ENCODE data around the gene ARHGAP42. TPM values are rescaled to one million over a fixed set of nuclear protein-coding genes. Genes with fewer than 3 reads are reported as not detected.

The ARHGAP42 gene
- total RNA-seq, 1 experiment from 2014 or later, result 6.4 TPM

GRCh38 chr11:100680070-100680469, 7.0 kb upstream of the ARHGAP42 start:
- no peak for DNase-seq (ENCODE audit: extremely low read depth, low read depth)

GRCh38 chr11:100681064-100681502, 6.0 kb upstream of the ARHGAP42 start:
- DNase-seq (ENCODE audit: extremely low read depth, low read depth), result no peak

GRCh38 chr11:100682247-100682969, 4.7 kb upstream of the ARHGAP42 start:
- DNase-seq (ENCODE audit: extremely low read depth, low read depth), result no peak

GRCh38 chr11:100683126-100683525, 4.0 kb upstream of the ARHGAP42 start:
- DNase-seq (ENCODE audit: extremely low read depth, low read depth), result no peak

GRCh38 chr11:100684101-100685065, 2.7 kb upstream of the ARHGAP42 start:
- no peak for DNase-seq (ENCODE audit: extremely low read depth, low read depth)

- DNase-seq (ENCODE audit: extremely low read depth, low read depth), result no peak
These were observed 523 bp upstream of the ARHGAP42 start for GRCh38 chr11:100686476-100687053.

- DNase-seq (ENCODE audit: extremely low read depth, low read depth), result peak; percentile 61
These were observed 725 bp downstream of the ARHGAP42 start for GRCh38 chr11:100687630-100688395.

- DNase-seq (ENCODE audit: extremely low read depth, low read depth), result no peak
These were observed 2.1 kb downstream of the ARHGAP42 start for GRCh38 chr11:100689141-100689540.

GRCh38 chr11:100691896-100692653, 5.0 kb downstream of the ARHGAP42 start:
- DNase-seq (ENCODE audit: extremely low read depth, low read depth), result no peak

- no peak for DNase-seq (ENCODE audit: extremely low read depth, low read depth)
These were observed 8.8 kb downstream of the ARHGAP42 start for GRCh38 chr11:100695911-100696310.

- no peak for DNase-seq (ENCODE audit: extremely low read depth, low read depth)
These were observed 16.1 kb downstream of the ARHGAP42 start for GRCh38 chr11:100703139-100703538.

GRCh38 chr11:100703801-100704575, 16.9 kb downstream of the ARHGAP42 start:
- DNase-seq (ENCODE audit: extremely low read depth, low read depth), result no peak

GRCh38 chr11:100705447-100705846, 18.4 kb downstream of the ARHGAP42 start:
- DNase-seq (ENCODE audit: extremely low read depth, low read depth), result no peak

GRCh38 chr11:100706179-100706578, 19.1 kb downstream of the ARHGAP42 start:
- no peak for DNase-seq (ENCODE audit: extremely low read depth, low read depth)

- no peak for DNase-seq (ENCODE audit: extremely low read depth, low read depth)
These were observed 22.3 kb downstream of the ARHGAP42 start for GRCh38 chr11:100709233-100709957.

- no peak for DNase-seq (ENCODE audit: extremely low read depth, low read depth)
These were observed 24.9 kb downstream of the ARHGAP42 start for GRCh38 chr11:100711984-100712383.

- DNase-seq (ENCODE audit: extremely low read depth, low read depth), result no peak
These were observed 25.5 kb downstream of the ARHGAP42 start for GRCh38 chr11:100712583-100712982.

GRCh38 chr11:100715165-100715761, 28.2 kb downstream of the ARHGAP42 start:
- no peak for DNase-seq (ENCODE audit: extremely low read depth, low read depth)

Data from NCI-H460 (cell line).